HepG2 (cell line): ENCODE data around the gene LYRM1. TPM values are rescaled to one million over a fixed set of nuclear protein-coding genes. Genes with fewer than 3 reads are reported as not detected.
A peak's percentile ranks its signal among the peaks of the same experiment; 100 is the strongest.

Experiments
- AKNA ChIP-seq: sonication (generic); formaldehyde crosslinking; IDR thresholded peaks from 2 replicates; pipeline ENCODE4 v1.4.0; 2020; ENCODE audit warnings: missing genetic modification reagents, borderline replicate concordance
- CTCF ChIP-seq: sonication (generic); formaldehyde crosslinking; IDR thresholded peaks from 2 replicates; pipeline ENCODE4 v1.5.0; 2020; ENCODE audit warnings: mild to moderate bottlenecking, missing genetic modification reagents, moderate library complexity
- GMEB2 ChIP-seq: IDR thresholded peaks from 2 replicates; pipeline ENCODE4 v1.6.1; 2016; ENCODE audit warnings: missing biosample characterization, missing genetic modification reagents, low read depth
- REPIN1 ChIP-seq: sonication (generic); formaldehyde crosslinking; IDR thresholded peaks from 2 replicates; pipeline ENCODE4 v1.8.0; 2022; ENCODE audit warnings: missing genetic modification reagents, low read depth, mild to moderate bottlenecking, borderline replicate concordance
- TCF12 ChIP-seq, 2 experiments: fragments of 450-650 bp in 1 of 2; sonication (generic) in 1 of 2; formaldehyde crosslinking in 1 of 2; IDR thresholded peaks; 2 replicates each; pipeline versions ENCODE4 v1.6.1 to v1.8.0; 2017 to 2022; ENCODE audit warnings: antibody characterized with exemption in 1 of 2, mild to moderate bottlenecking in 1 of 2, missing genetic modification reagents in 1 of 2, moderate library complexity in 1 of 2
- ZNF276 ChIP-seq: sonication (generic); formaldehyde crosslinking; IDR thresholded peaks from 2 replicates; pipeline ENCODE4 v1.4.0; 2020; ENCODE audit warnings: mild to moderate bottlenecking, low read depth, missing genetic modification reagents
- ZNF639 ChIP-seq: conservative IDR thresholded peaks from 2 replicates; pipeline ENCODE4 v1.6.1; 2018; ENCODE audit warnings: missing genetic modification reagents
- ZUFSP ChIP-seq: sonication (generic); formaldehyde crosslinking; IDR thresholded peaks from 2 replicates; pipeline ENCODE4 v1.9.0; 2021; ENCODE audit warnings: missing genetic modification reagents, mild to moderate bottlenecking, borderline replicate concordance
- ZXDC ChIP-seq: sonication (generic); formaldehyde crosslinking; IDR thresholded peaks from 2 replicates; pipeline ENCODE4 v1.5.0; 2020; ENCODE audit warnings: mild to moderate bottlenecking, missing genetic modification reagents
- polyA plus RNA-seq, 8 experiments: library from polyadenylated mRNA; depleted of rRNA in 3 of 8; stranded (reverse) in 7 of 8; unstranded in 1 of 8; fragments of >200 nt; fragmentation: Illumina TruSeq in 4 of 8; extraction: Trizol in 4 of 8; gene quantifications; 2 replicates each; pipeline versions ENCODE4 v1.2.1 to v1.2.3, GENCODE V29; 2011 to 2016; ENCODE audit warnings: low read depth in 4 of 8, missing spikeins in 1 of 8, mixed read lengths in 1 of 8; ENCODE audit not compliant: insufficient read depth in 1 of 8
- total RNA-seq, 5 experiments: library from RNA; depleted of rRNA; stranded (reverse); fragments of >200 nt; fragmentation: Illumina TruSeq; extraction: Trizol; gene quantifications; 2 replicates each; pipeline ENCODE4 v1.2.3, GENCODE V29; 2016; ENCODE audit warnings: low read depth in 1 of 5

Gene LYRM1
- total and polyA plus RNA-seq, 2 of the 13 experiments (the other 11 are each of a cell fraction or from before 2014, with no cell fraction given) = 59.2 to 82.6 TPM

GRCh38 chr16:20899477-20900298 lies 883 bp upstream of the LYRM1 start (continued):
- TF ChIP-seq ZXDC (CRISPR knock-in tag) = no peak; the same call in 1 of the 2 replicates
- peak; percentile 35; the same call in 1 of the 2 replicates for TF ChIP-seq GMEB2 (CRISPR knock-in tag)
- TF ChIP-seq REPIN1 = peak; percentile 74
- TF ChIP-seq CTCF (CRISPR knock-in tag) = peak; percentile 52
- TF ChIP-seq AKNA (CRISPR knock-in tag) = no peak
- TF ChIP-seq ZNF276 (CRISPR knock-in tag) = no peak
- TF ChIP-seq ZUFSP (CRISPR knock-in tag) = no peak
- TF ChIP-seq ZNF639 (CRISPR knock-in tag) = no peak; the same call in 1 of the 2 replicates
- no peak for TF ChIP-seq TCF12 (IDR thresholded peaks at IDR 0.05)
- TF ChIP-seq TCF12 (CRISPR knock-in tag; IDR thresholded peaks at IDR 0.05) = no peak
